Type B pancreatic cell (in vitro differentiated cells): ENCODE measurements around the gene RAB36. TPM values are rescaled to one million over a fixed set of nuclear protein-coding genes. Genes with fewer than 3 reads are reported as not detected.
A peak's percentile ranks its signal among the peaks of the same experiment; 100 is the strongest.

ENCODE experiments used
- DNase-seq: peaks from one replicate; pipeline ENCODE4 v3.0.0; 2021; ENCODE audit warnings: mixed read lengths; ENCODE audit not compliant: unreplicated experiment; ENCODE audit errors: extremely low spot score
- H3K27ac Mint-ChIP-seq: 2 replicates; pipeline ENCODE4 v1.8.0; 2021; ENCODE audit warnings: mild to moderate bottlenecking, mixed read lengths
- H3K27me3 Mint-ChIP-seq: 2 replicates; pipeline ENCODE4 v1.8.0; 2021; ENCODE audit warnings: mixed read lengths
- H3K36me3 Mint-ChIP-seq: 2 replicates; pipeline ENCODE4 v1.8.0; 2021; ENCODE audit warnings: mixed read lengths
- H3K4me1 Mint-ChIP-seq: one replicate; pipeline ENCODE4 v1.8.0; 2021; ENCODE audit warnings: mixed read lengths; ENCODE audit not compliant: unreplicated experiment
- H3K4me3 Mint-ChIP-seq: 2 replicates; pipeline ENCODE4 v1.8.0; 2021; ENCODE audit warnings: mild to moderate bottlenecking, mixed read lengths
- H3K9me3 Mint-ChIP-seq: 2 replicates; pipeline ENCODE4 v1.8.0; 2021; ENCODE audit warnings: mixed read lengths
- total RNA-seq: library from RNA; stranded (reverse); gene quantifications from 2 replicates; pipeline ENCODE4 v1.2.1, GENCODE V29; 2021; ENCODE audit warnings: low replicate concordance
- TF ChIP-seq, protein P1 (sequence below): fragments of 200-600 bp; sonication (generic); conservative IDR thresholded peaks from 2 replicates; pipeline ENCODE4 v1.5.0; 2021; ENCODE audit warnings: antibody characterized with exemption, mild to moderate bottlenecking

The RAB36 gene
- total RNA-seq, 1 donor from 2014 or later = 18.4 TPM

DNA sequence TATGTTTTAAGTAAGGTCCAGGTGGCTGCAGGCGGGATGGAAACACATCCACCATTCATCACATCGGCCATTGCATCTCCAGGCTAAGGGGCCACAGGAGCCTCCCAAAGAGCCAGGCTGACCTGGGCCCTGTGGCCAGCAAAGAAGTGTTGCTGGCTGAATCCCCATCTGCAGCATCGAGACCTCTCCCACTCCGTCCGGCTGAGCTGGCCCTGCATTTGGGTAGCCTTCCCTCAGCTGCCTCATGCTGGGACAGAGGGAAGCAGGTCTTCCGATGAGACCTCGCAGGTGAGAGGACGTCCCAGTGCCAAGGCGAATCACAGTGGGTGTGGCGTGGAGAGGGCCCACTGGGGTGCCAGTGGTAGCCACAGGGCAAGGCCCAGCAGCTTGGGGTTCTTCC, 28.0 kb upstream of the RAB36 start:
- no peaks in the 10 kb centered on the region for H3K27me3 Mint-ChIP-seq
- H3K36me3 Mint-ChIP-seq = no peaks in the 10 kb centered on the region

DNA sequence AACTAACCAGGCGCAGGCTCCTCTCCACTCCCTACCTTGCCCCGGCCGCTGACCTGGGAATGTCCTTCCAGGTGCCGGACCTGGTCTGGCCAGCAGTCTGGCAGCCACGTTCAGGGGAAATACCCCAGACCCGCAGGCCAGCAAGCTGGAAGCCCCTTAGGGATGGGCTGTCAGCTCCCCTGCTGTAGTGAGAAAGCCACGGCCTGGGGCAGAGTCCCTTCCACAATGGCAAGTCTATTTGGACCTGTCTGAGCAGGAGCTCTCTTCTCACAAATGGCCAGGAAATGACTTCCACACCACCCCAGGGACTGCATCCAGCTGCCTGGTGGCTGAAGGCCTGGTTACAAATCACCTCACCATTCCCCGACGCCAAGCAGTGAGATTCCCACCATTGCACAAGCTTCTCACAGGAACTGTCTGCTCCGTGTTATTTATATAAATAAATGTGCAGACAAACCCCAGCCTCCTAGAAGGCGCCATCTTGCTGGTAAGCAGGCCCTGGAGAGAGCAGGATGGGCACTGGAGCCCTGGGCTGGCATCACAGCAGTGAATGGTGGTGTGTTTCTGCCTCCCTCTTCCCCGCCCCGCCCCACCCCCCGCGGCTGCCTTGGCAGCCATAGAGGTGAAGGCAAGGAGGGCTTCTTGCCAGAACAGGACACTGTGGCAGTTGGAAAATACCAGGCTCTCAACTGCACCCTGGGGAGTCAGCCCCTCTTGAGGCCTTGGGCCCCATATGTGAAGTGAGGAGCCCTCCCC, 27.2 kb upstream of the RAB36 start:
- no peak for DNase-seq
- no peak overlapping the region for H3K27ac Mint-ChIP-seq
- H3K4me3 Mint-ChIP-seq = no peak overlapping the region
- no peaks in the 10 kb centered on the region for H3K27me3 Mint-ChIP-seq
- TF ChIP-seq, protein P1, sequence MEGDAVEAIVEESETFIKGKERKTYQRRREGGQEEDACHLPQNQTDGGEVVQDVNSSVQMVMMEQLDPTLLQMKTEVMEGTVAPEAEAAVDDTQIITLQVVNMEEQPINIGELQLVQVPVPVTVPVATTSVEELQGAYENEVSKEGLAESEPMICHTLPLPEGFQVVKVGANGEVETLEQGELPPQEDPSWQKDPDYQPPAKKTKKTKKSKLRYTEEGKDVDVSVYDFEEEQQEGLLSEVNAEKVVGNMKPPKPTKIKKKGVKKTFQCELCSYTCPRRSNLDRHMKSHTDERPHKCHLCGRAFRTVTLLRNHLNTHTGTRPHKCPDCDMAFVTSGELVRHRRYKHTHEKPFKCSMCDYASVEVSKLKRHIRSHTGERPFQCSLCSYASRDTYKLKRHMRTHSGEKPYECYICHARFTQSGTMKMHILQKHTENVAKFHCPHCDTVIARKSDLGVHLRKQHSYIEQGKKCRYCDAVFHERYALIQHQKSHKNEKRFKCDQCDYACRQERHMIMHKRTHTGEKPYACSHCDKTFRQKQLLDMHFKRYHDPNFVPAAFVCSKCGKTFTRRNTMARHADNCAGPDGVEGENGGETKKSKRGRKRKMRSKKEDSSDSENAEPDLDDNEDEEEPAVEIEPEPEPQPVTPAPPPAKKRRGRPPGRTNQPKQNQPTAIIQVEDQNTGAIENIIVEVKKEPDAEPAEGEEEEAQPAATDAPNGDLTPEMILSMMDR = no peak
- H3K9me3 Mint-ChIP-seq = no peaks in the 10 kb centered on the region
- H3K36me3 Mint-ChIP-seq = no peaks in the 10 kb centered on the region
- H3K4me1 Mint-ChIP-seq = peaks cover 3% of the 10 kb centered on the region

More for the DNA sequence above, 28.0 kb upstream of the RAB36 start:
- Mint-ChIP-seq H3K27ac (no peak overlapping the region), H3K4me3 (no peak overlapping the region), H3K4me1 (peaks cover 4% of the 10 kb centered on the region), H3K9me3 (no peaks in the 10 kb centered on the region)
- TF ChIP-seq, protein P1 = no peak
- DNase-seq = no peak

DNA sequence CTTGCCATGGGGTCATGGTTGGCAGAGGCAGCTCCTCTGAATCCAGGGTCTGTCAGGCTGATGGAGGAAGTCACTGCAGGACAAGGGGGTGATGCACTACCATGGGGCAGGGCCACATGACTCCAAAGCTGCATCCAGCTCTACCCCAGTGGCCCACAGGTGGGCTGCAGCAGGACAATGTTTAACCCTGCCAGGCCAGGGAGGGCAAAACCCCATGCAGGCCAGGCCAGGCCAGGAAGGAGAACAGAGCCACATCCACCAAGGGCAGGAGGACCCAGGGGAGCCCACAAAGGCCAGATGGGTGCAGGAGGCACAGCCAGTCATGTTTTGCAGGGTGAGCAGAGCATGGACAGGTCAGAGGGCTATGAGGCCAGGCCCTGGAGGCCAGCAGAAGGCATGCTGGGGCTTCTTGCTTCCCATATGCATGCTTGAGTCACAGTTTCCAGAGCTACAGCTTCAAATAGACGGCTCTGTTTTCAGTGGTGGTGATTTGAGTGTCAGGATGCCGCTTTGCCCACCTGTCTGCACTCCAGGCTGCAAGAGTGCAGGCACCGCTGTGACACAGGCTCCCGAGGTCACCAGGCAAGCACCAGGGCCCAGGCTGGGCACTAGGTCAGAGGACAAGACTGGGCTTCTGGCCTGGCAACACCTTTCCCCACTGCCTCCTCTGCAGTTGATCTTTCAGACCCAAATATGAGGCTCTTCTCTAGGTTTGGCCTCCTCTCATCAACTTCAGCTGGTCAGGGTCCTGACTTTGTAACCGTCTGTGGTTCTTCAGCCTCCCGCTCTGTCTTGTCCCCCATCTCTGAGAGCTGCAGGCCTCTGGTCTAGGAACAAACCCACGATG, 26.4 kb upstream of the RAB36 start:
- H3K27me3 Mint-ChIP-seq = no peaks in the 10 kb centered on the region
- H3K4me1 Mint-ChIP-seq = no peaks in the 10 kb centered on the region
- TF ChIP-seq, protein P1 = no peak
- H3K36me3 Mint-ChIP-seq = no peaks in the 10 kb centered on the region
- H3K9me3 Mint-ChIP-seq = no peaks in the 10 kb centered on the region
- no peak overlapping the region for H3K4me3 Mint-ChIP-seq
- DNase-seq = no peak
- H3K27ac Mint-ChIP-seq = peak overlapping the region; percentile 56

DNA sequence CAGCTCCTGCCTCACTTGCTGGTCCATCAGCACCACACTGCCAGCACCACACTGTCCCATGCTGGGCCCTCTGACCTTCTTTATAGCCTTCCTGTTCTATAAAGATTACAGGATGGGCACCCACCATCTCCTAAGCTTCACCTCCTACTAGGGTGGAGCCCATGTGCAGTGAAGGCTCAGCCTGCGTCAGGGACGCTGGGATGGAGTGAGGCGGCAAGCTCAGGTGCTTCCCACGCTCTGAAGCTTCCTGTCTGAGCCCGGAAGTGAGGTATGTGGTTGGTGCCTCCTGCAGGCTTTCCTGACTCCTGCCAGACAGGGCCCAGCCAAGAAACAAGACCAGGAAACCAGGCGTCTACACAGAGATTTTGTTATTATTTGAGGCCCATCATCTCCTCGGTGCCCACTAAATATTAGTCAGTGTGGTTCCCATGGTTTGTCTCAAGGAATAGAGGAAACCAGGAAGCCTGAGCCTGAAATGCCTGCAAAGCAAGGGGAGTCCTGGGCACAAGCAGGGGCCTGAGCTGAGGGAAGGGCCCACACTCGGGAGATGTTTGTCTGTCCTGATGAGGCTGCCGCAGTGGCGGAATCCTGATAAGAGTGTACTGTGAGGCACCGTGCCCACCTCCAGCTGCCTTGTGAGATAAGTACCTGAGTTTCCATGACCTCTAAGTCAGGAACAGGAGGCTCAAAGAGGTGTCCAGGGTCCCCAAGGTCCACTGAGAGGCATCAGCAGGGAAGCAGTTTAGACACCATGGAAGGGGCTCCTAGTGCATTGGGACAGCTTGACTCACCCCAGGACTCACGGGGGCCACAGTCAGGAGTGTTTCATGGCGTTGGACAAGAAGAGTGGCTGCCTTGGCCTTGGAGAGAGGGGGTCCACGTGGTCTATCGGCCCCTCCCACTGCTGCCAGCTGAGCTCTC, 25.5 kb upstream of the RAB36 start:
- Mint-ChIP-seq H3K9me3 (no peaks in the 10 kb centered on the region), H3K27ac (peak overlapping the region; percentile 56), H3K4me1 (no peaks in the 10 kb centered on the region), H3K36me3 (no peaks in the 10 kb centered on the region), H3K27me3 (no peaks in the 10 kb centered on the region), H3K4me3 (no peak overlapping the region)
- TF ChIP-seq, protein P1 = no peak
- DNase-seq = no peak

DNA sequence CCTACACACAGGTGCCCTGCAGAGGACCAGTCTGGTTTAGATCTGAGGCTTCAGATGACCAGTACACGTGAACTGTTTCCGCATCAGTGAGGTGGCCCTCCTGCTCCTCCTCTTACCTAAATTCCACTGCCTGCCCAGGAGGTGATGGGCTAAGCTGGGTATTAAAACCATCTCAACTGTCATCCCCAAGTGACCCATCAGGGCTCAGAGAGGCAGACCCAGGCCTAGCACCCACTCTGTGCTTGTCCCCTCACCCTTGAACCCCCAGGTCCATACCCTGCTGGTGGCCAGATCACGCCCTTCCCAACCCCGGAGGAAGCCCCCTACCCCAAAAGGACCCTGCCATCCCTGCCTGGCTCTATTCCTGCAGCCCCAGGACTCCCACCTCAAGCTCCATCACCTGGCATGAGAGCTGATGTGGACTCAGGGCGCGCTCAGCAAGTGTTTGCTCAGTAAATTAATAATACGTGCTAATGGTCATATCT, 24.8 kb upstream of the RAB36 start:
- Mint-ChIP-seq H3K36me3 (no peaks in the 10 kb centered on the region), H3K9me3 (no peaks in the 10 kb centered on the region), H3K4me3 (no peak overlapping the region), H3K27ac (no peak overlapping the region), H3K4me1 (no peaks in the 10 kb centered on the region), H3K27me3 (no peaks in the 10 kb centered on the region)
- TF ChIP-seq, protein P1 = no peak
- no peak for DNase-seq
